ENCODE measurements around the gene WSCD2.

DNA sequence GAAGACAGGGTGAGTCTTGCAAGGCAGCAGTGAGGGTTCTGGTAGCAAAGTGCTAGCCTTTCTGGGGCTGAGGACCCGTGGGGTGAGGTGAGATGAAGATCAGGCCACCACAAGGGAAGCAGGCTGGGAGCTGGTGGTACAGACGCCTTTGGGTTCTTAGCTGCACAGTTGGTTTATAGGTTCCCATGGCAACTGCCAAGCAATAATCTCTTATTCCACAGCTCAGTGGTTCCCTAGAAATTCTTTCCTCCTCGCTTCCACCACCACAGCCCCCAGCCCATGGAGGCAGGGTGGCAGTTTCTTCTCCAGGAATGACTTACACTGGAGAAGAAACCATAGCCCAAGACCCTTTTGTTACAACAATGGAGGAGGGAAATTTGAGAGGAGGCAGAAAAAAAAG lies 127.9 kb downstream of the WSCD2 start:
- no peak for TF ChIP-seq POLR2A (IDR thresholded peaks at IDR 0.05)
- TF ChIP-seq POLR2AphosphoS5 (IDR thresholded peaks at IDR 0.05), result no peak

Data from prostate gland (tissue), 1 donor.